Peyer's patch (tissue), 4 donors: Measurements from ENCODE around the gene KRTAP5-3. TPM values are rescaled to one million over a fixed set of nuclear protein-coding genes. Genes with fewer than 3 reads are reported as not detected.

Source experiments
- DNase-seq, 3 donors: peaks; one replicate each; pipeline ENCODE4 v3.0.0-alpha.2; 2017 to 2019
- H3K27ac ChIP-seq, 4 donors: fragments of 200-600 bp; sonication (generic); one replicate each; pipeline ENCODE4 v1.5.1; 2016 to 2019
- H3K27me3 ChIP-seq, 2 donors: fragments of 200-600 bp; sonication (generic); one replicate each; pipeline ENCODE4 v1.5.1; 2019
- H3K36me3 ChIP-seq, 3 donors: fragments of 200-600 bp; sonication (generic); one replicate each; pipeline ENCODE4 v1.5.1; 2016 to 2019
- H3K4me1 ChIP-seq, 4 donors: fragments of 200-600 bp; sonication (generic); one replicate each; pipeline ENCODE4 v1.5.1; 2016 to 2019
- H3K4me3 ChIP-seq, 4 donors: fragments of 200-600 bp; sonication (generic); 1 replicate in 3 of 4; 2 replicates in 1 of 4; pipeline ENCODE4 v1.5.1; 2016 to 2019; ENCODE audit warnings: mild to moderate bottlenecking in 1 of 4
- H3K9me3 ChIP-seq, 4 donors: fragments of 200-600 bp; sonication (generic); one replicate each; pipeline ENCODE4 v1.5.1; 2016 to 2019; ENCODE audit warnings: mild to moderate bottlenecking in 1 of 4
- POLR2A ChIP-seq, 2 donors: fragments of 450-650 bp; IDR thresholded peaks; one replicate each; pipeline ENCODE4 v1.5.1; 2017; ENCODE audit warnings: antibody characterized with exemption in 2 of 2, mild to moderate bottlenecking in 2 of 2, moderate library complexity in 2 of 2
- total RNA-seq, 4 donors: library from RNA; depleted of rRNA; stranded (reverse); fragments of >200 nt; gene quantifications; one replicate each; pipeline ENCODE4 v1.1.0, GENCODE V29; 2016
- TF ChIP-seq, protein P1 (sequence below), 6 experiments: fragments of 450-650 bp in 4 of 6; fragments of 200-600 bp in 2 of 6; sonication (generic) in 1 of 6; IDR thresholded peaks; one replicate each; pipeline ENCODE4 v1.5.1; 2017 to 2019; ENCODE audit warnings: antibody characterized with exemption in 6 of 6, mild to moderate bottlenecking in 3 of 6, moderate library complexity in 1 of 6

Gene KRTAP5-3
- total RNA-seq, 4 donors from 2014 or later: not detected

DNA sequence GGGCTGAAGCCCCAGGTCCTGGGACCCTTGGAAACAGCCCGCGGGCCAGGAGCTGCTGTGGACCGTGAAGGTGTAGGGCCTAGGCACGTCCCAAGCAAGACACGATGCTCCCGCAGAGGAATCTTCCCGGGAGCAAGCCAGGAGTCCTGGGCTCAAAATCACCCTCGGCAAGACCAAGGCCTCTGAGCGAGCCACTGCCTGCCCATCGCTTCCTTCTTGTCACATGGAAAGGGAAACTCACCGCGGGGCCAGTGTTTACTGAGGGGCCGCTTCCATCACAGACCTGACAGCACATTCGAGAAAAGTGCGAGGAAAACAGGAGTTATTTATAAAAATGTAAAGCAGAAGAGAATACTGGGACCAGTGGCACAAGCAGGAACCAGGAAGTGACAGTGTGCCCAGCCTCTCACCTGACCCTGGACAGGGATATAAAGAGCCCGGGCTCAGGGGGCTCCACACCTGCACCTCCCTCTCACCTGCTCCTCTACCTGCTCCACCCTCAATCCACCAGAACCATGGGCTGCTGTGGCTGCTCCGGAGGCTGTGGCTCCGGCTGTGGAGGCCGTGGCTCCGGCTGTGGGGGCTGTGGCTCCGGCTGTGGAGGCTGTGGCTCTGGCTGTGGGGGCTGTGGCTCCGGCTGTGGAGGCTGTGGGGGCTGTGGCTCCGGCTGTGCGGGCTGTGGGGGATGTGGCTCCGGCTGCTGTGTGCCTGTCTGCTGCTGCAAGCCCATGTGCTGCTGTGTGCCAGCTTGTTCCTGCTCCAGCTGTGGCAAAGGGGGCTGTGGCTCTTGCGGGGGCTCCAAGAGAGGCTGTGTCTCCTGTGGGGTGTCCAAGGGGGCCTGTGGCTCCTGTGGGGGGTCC, 21.3 kb upstream of the KRTAP5-3 start, which contains the start of gene KRTAP5-5:
Gene KRTAP5-5, plus strand, starts transcription at position 450 of the 860 bp plus-strand sequence. Its CDS starts 66 bp downstream, at position 516.
- no peak within 1 kb of the TSS for H3K4me3 ChIP-seq
- no peaks in the 10 kb centered on the region for H3K36me3 ChIP-seq
- no peaks in the 10 kb centered on the region for H3K27me3 ChIP-seq
- no peak within 1 kb of the TSS for H3K27ac ChIP-seq
- H3K9me3 ChIP-seq: no peaks in the 10 kb centered on the region
- TF ChIP-seq, protein P1, sequence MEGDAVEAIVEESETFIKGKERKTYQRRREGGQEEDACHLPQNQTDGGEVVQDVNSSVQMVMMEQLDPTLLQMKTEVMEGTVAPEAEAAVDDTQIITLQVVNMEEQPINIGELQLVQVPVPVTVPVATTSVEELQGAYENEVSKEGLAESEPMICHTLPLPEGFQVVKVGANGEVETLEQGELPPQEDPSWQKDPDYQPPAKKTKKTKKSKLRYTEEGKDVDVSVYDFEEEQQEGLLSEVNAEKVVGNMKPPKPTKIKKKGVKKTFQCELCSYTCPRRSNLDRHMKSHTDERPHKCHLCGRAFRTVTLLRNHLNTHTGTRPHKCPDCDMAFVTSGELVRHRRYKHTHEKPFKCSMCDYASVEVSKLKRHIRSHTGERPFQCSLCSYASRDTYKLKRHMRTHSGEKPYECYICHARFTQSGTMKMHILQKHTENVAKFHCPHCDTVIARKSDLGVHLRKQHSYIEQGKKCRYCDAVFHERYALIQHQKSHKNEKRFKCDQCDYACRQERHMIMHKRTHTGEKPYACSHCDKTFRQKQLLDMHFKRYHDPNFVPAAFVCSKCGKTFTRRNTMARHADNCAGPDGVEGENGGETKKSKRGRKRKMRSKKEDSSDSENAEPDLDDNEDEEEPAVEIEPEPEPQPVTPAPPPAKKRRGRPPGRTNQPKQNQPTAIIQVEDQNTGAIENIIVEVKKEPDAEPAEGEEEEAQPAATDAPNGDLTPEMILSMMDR (IDR thresholded peaks at IDR 0.05): no peak
- TF ChIP-seq POLR2A (IDR thresholded peaks at IDR 0.05): no peak
- H3K4me1 ChIP-seq: no peaks in the 10 kb centered on the region
- no peak for DNase-seq

DNA sequence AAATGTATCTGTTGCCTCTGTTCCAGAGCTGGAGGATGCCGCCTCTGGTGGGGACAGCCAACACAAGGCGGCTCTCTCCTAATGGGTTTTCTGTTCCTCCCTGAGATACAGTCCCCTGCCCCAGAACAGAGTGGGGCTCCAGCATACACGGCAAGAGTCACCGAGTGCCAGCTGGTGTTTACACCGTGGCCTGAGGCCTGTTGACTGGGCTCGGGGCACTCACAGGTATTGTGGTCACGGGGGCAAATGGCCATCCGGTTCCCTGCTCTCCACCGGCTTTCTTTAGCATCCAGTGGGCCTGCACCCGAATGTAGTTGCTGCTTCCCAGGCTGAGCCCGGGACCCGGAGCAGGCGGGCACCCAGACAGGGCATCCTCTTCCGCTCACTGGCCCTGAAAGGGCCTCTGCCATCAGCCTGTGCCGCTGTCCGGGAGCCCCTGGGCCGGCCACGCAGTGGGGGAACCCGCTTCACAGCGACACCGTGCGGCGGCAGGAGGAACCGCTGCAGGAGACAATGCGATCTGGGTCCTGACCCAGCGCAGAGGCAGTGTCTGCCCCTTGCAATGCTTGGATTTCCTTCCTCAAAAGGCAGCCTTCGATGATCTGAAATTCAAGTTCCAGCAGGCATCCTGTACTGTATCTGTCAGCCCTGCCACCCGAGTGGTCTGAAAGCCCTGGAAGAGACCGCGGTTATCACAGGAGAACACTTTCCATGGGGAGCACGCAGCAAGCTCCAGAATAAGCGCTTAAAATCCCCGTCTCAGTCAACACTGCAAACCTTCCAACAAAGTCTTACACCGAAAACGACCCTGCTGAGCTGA, 20.5 kb upstream of the KRTAP5-3 start:
- no peak for TF ChIP-seq POLR2A (IDR thresholded peaks at IDR 0.05)
- TF ChIP-seq, protein P1 (IDR thresholded peaks at IDR 0.05): peak; percentile 75 to 86 (median 83)
- Histone ChIP-seq H3K4me1 (no peaks in the 10 kb centered on the region), H3K4me3 (no peak overlapping the region), H3K27me3 (no peaks in the 10 kb centered on the region), H3K27ac (no peak overlapping the region), H3K36me3 (no peaks in the 10 kb centered on the region), H3K9me3 (no peaks in the 10 kb centered on the region)
- peak; percentile 36 to 79 (median 75) for DNase-seq

DNA sequence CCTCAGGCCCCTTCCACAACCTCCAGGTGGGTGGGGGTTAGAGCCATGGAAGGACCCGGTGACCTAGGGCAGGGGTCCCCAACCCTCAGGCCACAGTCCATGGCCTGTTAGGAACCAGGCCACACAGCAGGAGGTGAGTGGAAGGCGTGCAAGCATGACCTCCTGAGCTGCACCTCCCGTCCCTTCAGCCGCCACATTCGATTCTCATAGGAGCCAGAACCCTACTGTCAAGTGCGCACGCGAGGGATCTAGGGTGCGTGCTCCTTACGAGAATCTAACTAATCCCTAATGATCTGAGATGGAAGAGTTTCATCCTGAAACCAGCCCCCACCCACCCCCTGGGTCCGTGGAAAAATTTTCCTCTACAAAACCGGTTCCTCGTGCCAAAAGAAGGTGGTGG, 17.3 kb upstream of the KRTAP5-3 start:
- no peak for TF ChIP-seq POLR2A (IDR thresholded peaks at IDR 0.05)
- TF ChIP-seq, protein P1 (IDR thresholded peaks at IDR 0.05): no peak
- Histone ChIP-seq H3K27ac (no peak overlapping the region), H3K4me1 (no peaks in the 10 kb centered on the region), H3K36me3 (no peaks in the 10 kb centered on the region), H3K9me3 (no peaks in the 10 kb centered on the region), H3K27me3 (no peaks in the 10 kb centered on the region), H3K4me3 (no peak overlapping the region)
- no peak for DNase-seq

DNA sequence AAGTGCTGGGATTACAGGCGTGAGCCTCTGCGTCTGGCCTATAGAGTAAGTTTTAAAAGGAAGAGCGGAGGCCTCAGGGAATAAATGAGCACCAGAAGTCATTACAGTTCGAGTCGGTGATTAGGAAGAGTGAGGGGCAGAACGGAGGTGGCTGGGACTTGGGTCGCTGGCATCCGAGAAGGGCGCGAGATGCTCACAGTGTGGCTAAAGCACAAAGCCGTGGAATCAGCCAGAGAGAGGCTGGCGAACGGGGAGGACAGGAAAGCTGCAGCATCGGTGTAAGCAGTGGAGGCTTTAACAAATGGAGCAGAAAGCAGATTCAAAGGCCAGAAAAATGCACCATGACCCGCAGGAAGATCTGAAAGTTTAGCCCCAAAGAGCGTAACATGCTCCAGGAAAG, 16.4 kb upstream of the KRTAP5-3 start:
- H3K4me3 ChIP-seq: no peak overlapping the region
- no peaks in the 10 kb centered on the region for H3K4me1 ChIP-seq
- TF ChIP-seq, protein P1 (IDR thresholded peaks at IDR 0.05): no peak
- TF ChIP-seq POLR2A (IDR thresholded peaks at IDR 0.05): no peak
- DNase-seq: peak in 1 of 3 donors; percentile 10
- no peaks in the 10 kb centered on the region for H3K27me3 ChIP-seq
- H3K27ac ChIP-seq: no peak overlapping the region
- H3K36me3 ChIP-seq: no peaks in the 10 kb centered on the region
- no peaks in the 10 kb centered on the region for H3K9me3 ChIP-seq

DNA sequence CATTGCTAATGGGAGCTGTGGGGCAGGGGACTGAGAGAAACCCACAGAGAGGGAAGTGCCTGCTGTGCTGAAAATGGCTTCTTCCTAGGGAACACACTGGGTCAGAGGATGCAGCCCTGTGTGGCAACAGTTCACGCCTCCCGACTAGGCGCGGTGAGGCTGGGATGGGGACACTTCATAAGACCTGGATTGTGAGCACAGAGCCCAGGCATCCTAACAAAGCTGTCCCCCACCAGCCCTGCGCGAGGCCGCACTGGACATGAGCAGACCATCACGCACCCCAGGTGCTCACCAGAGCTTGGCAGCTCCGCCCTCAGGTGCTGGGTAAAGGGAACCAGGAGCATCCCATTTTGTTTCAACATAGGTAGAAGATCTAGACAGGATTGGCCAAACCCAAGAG, 15.5 kb upstream of the KRTAP5-3 start:
- H3K27ac ChIP-seq: no peak overlapping the region
- no peaks in the 10 kb centered on the region for H3K27me3 ChIP-seq
- TF ChIP-seq, protein P1 (IDR thresholded peaks at IDR 0.05): no peak
- no peak for TF ChIP-seq POLR2A (IDR thresholded peaks at IDR 0.05)
- peak in 1 of 3 donors; percentile 34 for DNase-seq
- H3K36me3 ChIP-seq: no peaks in the 10 kb centered on the region
- H3K4me1 ChIP-seq: no peaks in the 10 kb centered on the region
- no peak overlapping the region for H3K4me3 ChIP-seq
- no peaks in the 10 kb centered on the region for H3K9me3 ChIP-seq
